H1 (cell line): ENCODE data around the gene DTX3. TPM values are rescaled to one million over a fixed set of nuclear protein-coding genes. Genes with fewer than 3 reads are reported as not detected.
A peak's percentile ranks its signal among the peaks of the same experiment; 100 is the strongest.

Experiments
- BRCA1 ChIP-seq: IDR thresholded peaks from 2 replicates; pipeline ENCODE4 v1.6.1; 2012; ENCODE audit warnings: low read depth, low read length, improper control_type of control experiment
- CHD1 ChIP-seq: IDR thresholded peaks from 2 replicates; pipeline ENCODE4 v1.6.1; 2012; ENCODE audit warnings: low read depth, low read length, improper control_type of control experiment
- GABPA ChIP-seq: IDR thresholded peaks from 2 replicates; pipeline ENCODE4 v1.6.1; 2011; ENCODE audit warnings: mild to moderate bottlenecking, low read length, moderate library complexity, borderline replicate concordance; ENCODE audit not compliant: insufficient read depth
- KDM1A ChIP-seq: fragments of 200-600, 300-600 bp; sonication (generic); IDR thresholded peaks from 2 replicates; pipeline ENCODE4 v1.7.1; 2016; ENCODE audit warnings: mild to moderate bottlenecking, low read length, borderline replicate concordance
- MAFK ChIP-seq: IDR thresholded peaks from 2 replicates; pipeline ENCODE4 v1.6.1; 2012; ENCODE audit warnings: low read depth, mild to moderate bottlenecking, improper control_type of control experiment, low read length
- NRF1 ChIP-seq: IDR thresholded peaks from 2 replicates; pipeline ENCODE4 v1.6.1; 2011; ENCODE audit warnings: mild to moderate bottlenecking, low read depth, low read length, improper control_type of control experiment
- SIRT6 ChIP-seq: IDR thresholded peaks from one replicate; pipeline ENCODE4 v1.7.1; 2012; ENCODE audit warnings: low read length, inconsistent platforms
- SRF ChIP-seq: IDR thresholded peaks from 2 replicates; pipeline ENCODE4 v1.6.1; 2011; ENCODE audit warnings: mild to moderate bottlenecking, low read depth, low read length, moderate library complexity
- TAF7 ChIP-seq: optimal IDR thresholded peaks from 2 replicates; pipeline ENCODE3; 2011; ENCODE audit warnings: low read depth, mild to moderate bottlenecking, inconsistent platforms, low read length, moderate library complexity, borderline replicate concordance
- TBP ChIP-seq: IDR thresholded peaks from 2 replicates; pipeline ENCODE4 v1.6.1; 2011; ENCODE audit warnings: low read depth, low read length, improper control_type of control experiment
- YY1 ChIP-seq: IDR thresholded peaks from 2 replicates; pipeline ENCODE4 v1.6.1; 2011; ENCODE audit warnings: low read depth, mild to moderate bottlenecking, low read length
- polyA plus RNA-seq, 7 experiments: library from polyadenylated mRNA; depleted of rRNA in 3 of 7; stranded (reverse) in 5 of 7; unstranded in 2 of 7; fragments of >200 nt in 5 of 7; fragments of 200-250 nt in 2 of 7; gene quantifications; 1 replicate in 5 of 7; 2 replicates in 1 of 7; 4 replicates in 1 of 7; pipeline versions ENCODE4 v1.2.1 to v1.2.3, GENCODE V29; 2011 to 2013; ENCODE audit warnings: missing spikeins in 2 of 7, mixed read lengths in 2 of 7
- total RNA-seq: library from RNA; stranded (reverse); fragmentation: NEBNext Ultra II Directional; extraction: Animal tissue kit (Norgen Biotek cat#: 25700); gene quantifications from 2 replicates; pipeline ENCODE4 v1.2.1, GENCODE V29; 2021
- TF ChIP-seq, protein P1 (sequence below): IDR thresholded peaks from 2 replicates; pipeline ENCODE4 v1.6.1; 2011; ENCODE audit warnings: low read depth, mild to moderate bottlenecking, low read length; ENCODE audit not compliant: insufficient read depth
- TF ChIP-seq, protein P2 (sequence below): IDR thresholded peaks from 2 replicates; pipeline ENCODE4 v1.6.1; 2012; ENCODE audit warnings: low read length, inconsistent platforms

Gene DTX3
- total and polyA plus RNA-seq, 2 of the 8 experiments (the other 6 are each of a cell fraction or from before 2014, with no cell fraction given): 41.8 to 92.5 TPM

DNA sequence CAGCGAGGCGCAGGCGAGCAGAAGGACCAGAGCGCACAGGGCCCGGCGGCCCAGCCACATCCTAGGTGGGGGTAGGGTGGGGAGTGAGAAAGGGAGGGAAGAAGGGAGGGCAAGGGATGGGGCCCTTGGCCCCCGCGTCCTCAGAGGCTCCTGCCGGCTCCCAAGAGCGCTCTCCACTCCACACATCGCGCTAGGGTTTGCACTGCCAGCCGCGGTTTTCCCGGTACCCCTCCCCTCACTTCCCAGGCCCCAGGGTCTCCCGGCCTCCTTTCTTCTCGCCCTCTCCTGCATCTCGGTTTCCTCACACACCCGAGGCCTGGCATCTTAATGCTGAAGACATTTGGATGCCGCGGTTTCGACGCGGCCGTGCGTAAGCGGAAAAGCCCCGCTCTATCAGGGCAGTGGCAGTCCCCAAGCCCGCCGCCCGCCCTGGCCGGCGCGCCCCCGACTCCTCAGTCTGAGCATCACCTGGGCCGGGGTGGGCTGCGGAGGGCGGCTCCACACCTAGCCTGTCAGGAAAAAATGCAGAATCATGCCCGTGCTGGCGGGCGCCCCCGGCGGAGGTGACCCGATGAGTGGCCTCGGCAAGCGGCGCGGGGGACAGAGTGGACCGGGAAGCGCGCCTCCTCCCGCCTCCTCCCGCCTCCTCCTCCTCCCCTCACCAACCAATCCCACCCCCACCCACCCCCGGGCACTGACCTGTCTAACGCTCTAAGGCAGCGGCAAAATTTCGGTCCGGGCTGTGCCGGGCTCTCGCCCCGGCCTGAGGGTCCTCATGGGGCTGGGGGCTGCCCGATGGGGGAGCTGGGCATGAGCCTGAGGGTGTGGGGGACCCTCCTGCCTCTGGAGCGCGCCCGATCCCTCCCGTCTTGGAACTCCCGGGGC, 27.7 kb downstream of the DTX3 start (continued):
- no peak for TF ChIP-seq BRCA1
- no peak for TF ChIP-seq GABPA
- no peak for TF ChIP-seq TAF7
- TF ChIP-seq SIRT6: no peak
- TF ChIP-seq, protein P1, sequence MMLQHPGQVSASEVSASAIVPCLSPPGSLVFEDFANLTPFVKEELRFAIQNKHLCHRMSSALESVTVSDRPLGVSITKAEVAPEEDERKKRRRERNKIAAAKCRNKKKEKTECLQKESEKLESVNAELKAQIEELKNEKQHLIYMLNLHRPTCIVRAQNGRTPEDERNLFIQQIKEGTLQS: no peak
- TF ChIP-seq SRF: no peak
- no peak for TF ChIP-seq MAFK
- no peak for TF ChIP-seq YY1
- 0 out of 2 replicates have a peak, but pooled peaks have one; percentile 27 for TF ChIP-seq KDM1A
- TF ChIP-seq TBP: no peak
- TF ChIP-seq NRF1: no peak
- TF ChIP-seq CHD1: no peak
- TF ChIP-seq, protein P2, sequence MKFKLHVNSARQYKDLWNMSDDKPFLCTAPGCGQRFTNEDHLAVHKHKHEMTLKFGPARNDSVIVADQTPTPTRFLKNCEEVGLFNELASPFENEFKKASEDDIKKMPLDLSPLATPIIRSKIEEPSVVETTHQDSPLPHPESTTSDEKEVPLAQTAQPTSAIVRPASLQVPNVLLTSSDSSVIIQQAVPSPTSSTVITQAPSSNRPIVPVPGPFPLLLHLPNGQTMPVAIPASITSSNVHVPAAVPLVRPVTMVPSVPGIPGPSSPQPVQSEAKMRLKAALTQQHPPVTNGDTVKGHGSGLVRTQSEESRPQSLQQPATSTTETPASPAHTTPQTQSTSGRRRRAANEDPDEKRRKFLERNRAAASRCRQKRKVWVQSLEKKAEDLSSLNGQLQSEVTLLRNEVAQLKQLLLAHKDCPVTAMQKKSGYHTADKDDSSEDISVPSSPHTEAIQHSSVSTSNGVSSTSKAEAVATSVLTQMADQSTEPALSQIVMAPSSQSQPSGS: no peak
- TF ChIP-seq, all 59 proteins: peak for 5
